Measurements from ENCODE around the gene EFNB3.

The EFNB3 gene

GRCh38 chr17:7712111-7712771 is 7.2 kb downstream of the EFNB3 start:
- H3K36me3 ChIP-seq (ENCODE audit: insufficient read depth, low read length), result no peaks in the 10 kb centered on the region
- no peak overlapping the region for H3K4me3 ChIP-seq
- H3K27ac ChIP-seq, result no peak overlapping the region
- TF ChIP-seq POLR2AphosphoS5 (IDR thresholded peaks at IDR 0.05; ENCODE audit: borderline replicate concordance, low read depth, low read length) (no peak), FOXP2 (optimal IDR thresholded peaks at IDR 0.05; ENCODE audit: control extremely low read depth, extremely low read length, insufficient read depth) (no peak), EZH2 (IDR thresholded peaks at IDR 0.05) (no peak)
- no peaks in the 10 kb centered on the region for H3K9me3 ChIP-seq (ENCODE audit: low read depth, low read length)
- H3K9ac ChIP-seq (ENCODE audit: insufficient read length), result no peak overlapping the region
- DNase-seq (ENCODE audit: low read depth, low spot score), result no peak

GRCh38 chr17:7713782-7714181 is 8.8 kb downstream of the EFNB3 start:
- no peaks in the 10 kb centered on the region for H3K9me3 ChIP-seq (ENCODE audit: low read depth, low read length)
- no peak for DNase-seq (ENCODE audit: low read depth, low spot score)
- H3K9ac ChIP-seq (ENCODE audit: insufficient read length), result no peak overlapping the region
- H3K27ac ChIP-seq, result no peak overlapping the region
- TF ChIP-seq EZH2 (IDR thresholded peaks at IDR 0.05) (no peak), FOXP2 (optimal IDR thresholded peaks at IDR 0.05; ENCODE audit: control extremely low read depth, extremely low read length, insufficient read depth) (no peak), POLR2AphosphoS5 (IDR thresholded peaks at IDR 0.05; ENCODE audit: borderline replicate concordance, low read depth, low read length) (no peak)
- no peaks in the 10 kb centered on the region for H3K36me3 ChIP-seq (ENCODE audit: insufficient read depth, low read length)
- H3K4me3 ChIP-seq, result no peak overlapping the region

- no peak for TF ChIP-seq POLR2AphosphoS5 (IDR thresholded peaks at IDR 0.05; ENCODE audit: borderline replicate concordance, low read depth, low read length)
- TF ChIP-seq EZH2 (IDR thresholded peaks at IDR 0.05), result no peak
- no peak for TF ChIP-seq FOXP2 (optimal IDR thresholded peaks at IDR 0.05; ENCODE audit: control extremely low read depth, extremely low read length, insufficient read depth)
- Histone ChIP-seq H3K9ac (ENCODE audit: insufficient read length) (no peak overlapping the region), H3K27ac (no peak overlapping the region), H3K36me3 (ENCODE audit: insufficient read depth, low read length) (no peaks in the 10 kb centered on the region), H3K9me3 (ENCODE audit: low read depth, low read length) (no peaks in the 10 kb centered on the region), H3K4me3 (no peak overlapping the region)
- no peak for DNase-seq (ENCODE audit: low read depth, low spot score)
These were observed 10.0 kb downstream of the EFNB3 start for GRCh38 chr17:7714721-7715594.

- DNase-seq (ENCODE audit: low read depth, low spot score), result no peak
- H3K27ac ChIP-seq, result no peak overlapping the region
- H3K36me3 ChIP-seq (ENCODE audit: insufficient read depth, low read length), result no peaks in the 10 kb centered on the region
- TF ChIP-seq FOXP2 (optimal IDR thresholded peaks at IDR 0.05; ENCODE audit: control extremely low read depth, extremely low read length, insufficient read depth), result no peak
- TF ChIP-seq EZH2 (IDR thresholded peaks at IDR 0.05), result no peak
- TF ChIP-seq POLR2AphosphoS5 (IDR thresholded peaks at IDR 0.05; ENCODE audit: borderline replicate concordance, low read depth, low read length), result no peak
- H3K9ac ChIP-seq (ENCODE audit: insufficient read length), result peak overlapping the region; percentile 28
- H3K4me3 ChIP-seq, result peak overlapping the region; percentile 97
- H3K9me3 ChIP-seq (ENCODE audit: low read depth, low read length), result no peaks in the 10 kb centered on the region
These were observed 11.2 kb downstream of the EFNB3 start for GRCh38 chr17:7715936-7716886.

- Histone ChIP-seq H3K9ac (ENCODE audit: insufficient read length) (peak within 1 kb of the TSS; percentile 77), H3K4me3 (peak within 1 kb of the TSS; percentile 97), H3K9me3 (ENCODE audit: low read depth, low read length) (no peaks in the 10 kb centered on the region), H3K27ac (no peak within 1 kb of the TSS; the same call in 1 of the 2 replicates), H3K36me3 (ENCODE audit: insufficient read depth, low read length) (no peaks in the 10 kb centered on the region)
- no peak for DNase-seq (ENCODE audit: low read depth, low spot score)
- TF ChIP-seq POLR2AphosphoS5 (IDR thresholded peaks at IDR 0.05; ENCODE audit: borderline replicate concordance, low read depth, low read length) (peak; percentile 36; the same call in 1 of the 2 replicates), FOXP2 (optimal IDR thresholded peaks at IDR 0.05; ENCODE audit: control extremely low read depth, extremely low read length, insufficient read depth) (no peak), EZH2 (IDR thresholded peaks at IDR 0.05) (no peak)
These were observed 12.1 kb downstream of the EFNB3 start, which contains the start of gene DNAH2 for GRCh38 chr17:7716901-7717755. DNAH2 (plus strand) TSS chr17:7717744; CDS start chr17:7719735, 1,991 bp downstream.

GRCh38 chr17:7717756-7718350 is 12.9 kb downstream of the EFNB3 start:
- H3K27ac ChIP-seq, result no peak overlapping the region
- TF ChIP-seq POLR2AphosphoS5 (IDR thresholded peaks at IDR 0.05; ENCODE audit: borderline replicate concordance, low read depth, low read length) (no peak), EZH2 (IDR thresholded peaks at IDR 0.05) (no peak), FOXP2 (optimal IDR thresholded peaks at IDR 0.05; ENCODE audit: control extremely low read depth, extremely low read length, insufficient read depth) (no peak)
- H3K4me3 ChIP-seq, result peak overlapping the region; percentile 97
- H3K9me3 ChIP-seq (ENCODE audit: low read depth, low read length), result no peaks in the 10 kb centered on the region
- no peak overlapping the region for H3K9ac ChIP-seq (ENCODE audit: insufficient read length)
- H3K36me3 ChIP-seq (ENCODE audit: insufficient read depth, low read length), result no peaks in the 10 kb centered on the region
- no peak for DNase-seq (ENCODE audit: low read depth, low spot score)

GRCh38 chr17:7719661-7720060 is 14.7 kb downstream of the EFNB3 start:
- no peak for TF ChIP-seq EZH2 (IDR thresholded peaks at IDR 0.05)
- TF ChIP-seq POLR2AphosphoS5 (IDR thresholded peaks at IDR 0.05; ENCODE audit: borderline replicate concordance, low read depth, low read length), result no peak
- no peak for TF ChIP-seq FOXP2 (optimal IDR thresholded peaks at IDR 0.05; ENCODE audit: control extremely low read depth, extremely low read length, insufficient read depth)
- no peak overlapping the region for H3K9ac ChIP-seq (ENCODE audit: insufficient read length)

More at GRCh38 chr17:7719661-7720060, 14.7 kb downstream of the EFNB3 start:
- H3K36me3 ChIP-seq (ENCODE audit: insufficient read depth, low read length), result no peaks in the 10 kb centered on the region
- no peaks in the 10 kb centered on the region for H3K9me3 ChIP-seq (ENCODE audit: low read depth, low read length)
- H3K27ac ChIP-seq, result no peak overlapping the region
- no peak for DNase-seq (ENCODE audit: low read depth, low spot score)
- H3K4me3 ChIP-seq, result no peak overlapping the region

Data from SK-N-MC (cell line).